ENCODE data around the gene TMEM201.

Gene TMEM201

GRCh38 chr1:9576903-9577302 is 11.8 kb upstream of the TMEM201 start:
- no peak for TF ChIP-seq CTCF (IDR thresholded peaks at IDR 0.05; ENCODE audit: extremely low read depth, insufficient read depth, missing control alignments)
- in situ Hi-C loops (cut with MboI; ENCODE audit: low pct_unique_long_range_greater_than_20kb, low sequenced_read_pairs, unreplicated experiment), result no loop called here
- no peak for DNase-seq (ENCODE audit: low spot score)

GRCh38 chr1:9577423-9577822 is 11.3 kb upstream of the TMEM201 start:
- in situ Hi-C loops (cut with MboI; ENCODE audit: low pct_unique_long_range_greater_than_20kb, low sequenced_read_pairs, unreplicated experiment), result no loop called here
- DNase-seq (ENCODE audit: low spot score), result no peak
- no peak for TF ChIP-seq CTCF (IDR thresholded peaks at IDR 0.05; ENCODE audit: extremely low read depth, insufficient read depth, missing control alignments)

GRCh38 chr1:9580942-9581341 is 7.8 kb upstream of the TMEM201 start:
- in situ Hi-C loops (cut with MboI; ENCODE audit: low pct_unique_long_range_greater_than_20kb, low sequenced_read_pairs, unreplicated experiment), result no loop called here
- no peak for DNase-seq (ENCODE audit: low spot score)
- no peak for TF ChIP-seq CTCF (IDR thresholded peaks at IDR 0.05; ENCODE audit: extremely low read depth, insufficient read depth, missing control alignments)

GRCh38 chr1:9586147-9586766 is 2.5 kb upstream of the TMEM201 start:
- in situ Hi-C loops (cut with MboI; ENCODE audit: low pct_unique_long_range_greater_than_20kb, low sequenced_read_pairs, unreplicated experiment), result no loop called here
- no peak for TF ChIP-seq CTCF (IDR thresholded peaks at IDR 0.05; ENCODE audit: extremely low read depth, insufficient read depth, missing control alignments)
- no peak for DNase-seq (ENCODE audit: low spot score)

- no peak for DNase-seq (ENCODE audit: low spot score)
Observed at GRCh38 chr1:9589144-9589718, 520 bp downstream of the TMEM201 start.

GRCh38 chr1:9589719-9590157 is 1.0 kb downstream of the TMEM201 start:
- in situ Hi-C loops (cut with MboI; ENCODE audit: low pct_unique_long_range_greater_than_20kb, low sequenced_read_pairs, unreplicated experiment), result no loop called here
- DNase-seq (ENCODE audit: low spot score), result no peak

More at GRCh38 chr1:9589144-9589718, 520 bp downstream of the TMEM201 start:
- no peak for TF ChIP-seq CTCF (IDR thresholded peaks at IDR 0.05; ENCODE audit: extremely low read depth, insufficient read depth, missing control alignments)
- in situ Hi-C loops (cut with MboI; ENCODE audit: low pct_unique_long_range_greater_than_20kb, low sequenced_read_pairs, unreplicated experiment), result no loop called here

More at GRCh38 chr1:9589719-9590157, 1.0 kb downstream of the TMEM201 start:
- no peak for TF ChIP-seq CTCF (IDR thresholded peaks at IDR 0.05; ENCODE audit: extremely low read depth, insufficient read depth, missing control alignments)
